Natural killer cell (primary cell): Measurements from ENCODE around the gene SLC26A1. TPM values are rescaled to one million over a fixed set of nuclear protein-coding genes. Genes with fewer than 3 reads are reported as not detected.
"Not testable (repeated sequence)": the region's sequence is repeated elsewhere in the genome, so short reads cannot be mapped to it uniquely, and the experiment has no call there.

ENCODE experiments used
- ATAC-seq, 3 donors: fragments of 150-1000 bp in 2 of 3; fragments of 200-7000 bp in 1 of 3; cut with Tn5 transposase; 1 replicate in 1 of 3; 2 replicates in 2 of 3; pipeline ENCODE4 v1.10.0; 2021; ENCODE audit warnings: mild to moderate bottlenecking in 2 of 3, moderate library complexity in 2 of 3
- DNase-seq, 2 donors: peaks; one replicate each; pipeline versions ENCODE4 v3.0.0 to v3.0.0-alpha.2; 2013 to 2021; ENCODE audit warnings: mixed read lengths in 1 of 2
- H3K27ac ChIP-seq: one replicate; pipeline ENCODE4 v1.5.1; 2013; ENCODE audit warnings: mild to moderate bottlenecking, low read length
- H3K27me3 ChIP-seq: one replicate; pipeline ENCODE4 v1.6.1; 2013; ENCODE audit warnings: low read length; ENCODE audit not compliant: control insufficient read depth, insufficient read depth
- H3K36me3 ChIP-seq: one replicate; pipeline ENCODE4 v1.6.1; 2013; ENCODE audit warnings: low read length; ENCODE audit not compliant: control insufficient read depth, insufficient read depth
- H3K4me1 ChIP-seq: one replicate; pipeline ENCODE4 v1.6.1; 2013; ENCODE audit warnings: low read length; ENCODE audit not compliant: control insufficient read depth, insufficient read depth
- H3K4me3 ChIP-seq: one replicate; pipeline ENCODE4 v1.5.1; 2013; ENCODE audit warnings: low read length
- H3K9me3 ChIP-seq: one replicate; pipeline ENCODE4 v1.6.1; 2013; ENCODE audit warnings: low read length; ENCODE audit not compliant: control insufficient read depth, insufficient read depth
- H3K27ac Mint-ChIP-seq, 2 donors: one replicate each; pipeline ENCODE4 v1.8.0; 2022; ENCODE audit warnings: mild to moderate bottlenecking in 2 of 2, mixed read lengths in 2 of 2, moderate library complexity in 1 of 2
- H3K27me3 Mint-ChIP-seq, 2 donors: one replicate each; pipeline ENCODE4 v1.8.0; 2022; ENCODE audit warnings: low read depth in 2 of 2, mixed read lengths in 2 of 2
- H3K36me3 Mint-ChIP-seq: one replicate; pipeline ENCODE4 v1.8.0; 2022; ENCODE audit warnings: mixed read lengths
- H3K4me1 Mint-ChIP-seq, 2 donors: one replicate each; pipeline ENCODE4 v1.8.0; 2022; ENCODE audit warnings: mixed read lengths in 2 of 2
- H3K4me3 Mint-ChIP-seq: one replicate; pipeline ENCODE4 v1.8.0; 2022; ENCODE audit warnings: mild to moderate bottlenecking, moderate library complexity, mixed read lengths
- H3K9me3 Mint-ChIP-seq, 2 donors: one replicate each; pipeline ENCODE4 v1.8.0; 2022; ENCODE audit warnings: mixed read lengths in 2 of 2
- CTCF ChIP-seq: fragments of 200-600 bp; IDR thresholded peaks from one replicate; pipeline ENCODE4 v1.8.0; 2022; ENCODE audit warnings: antibody characterized with exemption
- WGBS: methylation state at CpG from one replicate; pipeline ENCODE4 v1.1.7; 2013; ENCODE audit warnings: missing lambda C conversion rate; ENCODE audit not compliant: insufficient coverage; 5-methylcytosine and 5-hydroxymethylcytosine counted together
- intact Hi-C: fragments of 100-400 bp; cut with micrococcal nuclease; formaldehyde crosslinking; loops from one replicate; pipeline ENCODE4 v1.14.2; 2022
- total RNA-seq, 4 donors: library from RNA; stranded (reverse); fragments of 120-200 nt in 1 of 4; gene quantifications; one replicate each; pipeline versions ENCODE4 v1.2.3 to v1.2.4, GENCODE V29; 2013 to 2022

The SLC26A1 gene
- total RNA-seq, 3 donors from 2014 or later (not counting 1 experiment from before 2014, with no cell fraction given): 0.19 to 0.80 (median 0.61) TPM

- Histone ChIP-seq H3K9me3 (no peaks in the 10 kb centered on the region), H3K27ac (no peak overlapping the region), H3K4me1 (peaks cover 31% of the 10 kb centered on the region), H3K36me3 (no peaks in the 10 kb centered on the region), H3K4me3 (no peak overlapping the region), H3K27me3 (no peaks in the 10 kb centered on the region)
- Mint-ChIP-seq H3K27ac (no peak overlapping the region), H3K4me3 (no peak overlapping the region), H3K27me3 (no peaks in the 10 kb centered on the region), H3K36me3 (no peaks in the 10 kb centered on the region), H3K4me1 (peaks cover 23 to 25% of the 10 kb centered on the region in 2 donors), H3K9me3 (no peaks in the 10 kb centered on the region)
- intact Hi-C loops: no loop called here
- no peak for TF ChIP-seq CTCF
- 94% methylated on average over 17 of the region's 17 CpGs for WGBS
- ATAC-seq: no peak
- DNase-seq: no peak
Measured at GRCh38 chr4:982291-982690, 10.9 kb downstream of the SLC26A1 start.

- no peak for TF ChIP-seq CTCF
- H3K27ac ChIP-seq: no peak overlapping the region
- Mint-ChIP-seq H3K9me3 (no peaks in the 10 kb centered on the region), H3K27ac (no peak overlapping the region), H3K4me3 (no peak overlapping the region), H3K4me1 (peaks cover 7 to 12% of the 10 kb centered on the region in 2 donors), H3K36me3 (no peaks in the 10 kb centered on the region), H3K27me3 (no peaks in the 10 kb centered on the region)
- peaks cover 11% of the 10 kb centered on the region for H3K4me1 ChIP-seq
- no peaks in the 10 kb centered on the region for H3K27me3 ChIP-seq
- peak in 1 of 3 donors; percentile 51 for ATAC-seq
- DNase-seq: no peak
- H3K4me3 ChIP-seq: no peak overlapping the region
- H3K36me3 ChIP-seq: no peaks in the 10 kb centered on the region
- no peaks in the 10 kb centered on the region for H3K9me3 ChIP-seq
- intact Hi-C loops: no loop called here
- 71% methylated on average over 20 of the region's 20 CpGs for WGBS
Measured at GRCh38 chr4:978957-979701, 14.1 kb downstream of the SLC26A1 start.

GRCh38 chr4:976016-976415 lies 17.2 kb downstream of the SLC26A1 start:
- H3K4me3 Mint-ChIP-seq, H3K9me3 Mint-ChIP-seq, H3K4me3 ChIP-seq, intact Hi-C loops, H3K27ac Mint-ChIP-seq, H3K27me3 ChIP-seq, H3K27me3 Mint-ChIP-seq, ATAC-seq, H3K36me3 ChIP-seq, H3K36me3 Mint-ChIP-seq, H3K27ac ChIP-seq, DNase-seq, H3K9me3 ChIP-seq: not testable (repeated sequence)
- peaks cover 31% of the 10 kb centered on the region for H3K4me1 ChIP-seq
- WGBS: 96% methylated on average over 14 of the region's 25 CpGs
- peaks cover 6 to 10% of the 10 kb centered on the region in 2 donors for H3K4me1 Mint-ChIP-seq

GRCh38 chr4:974668-975067 lies 18.5 kb downstream of the SLC26A1 start:
- no peaks in the 10 kb centered on the region for H3K9me3 Mint-ChIP-seq

More at GRCh38 chr4:974668-975067, 18.5 kb downstream of the SLC26A1 start:
- no peak overlapping the region for H3K27ac Mint-ChIP-seq
- no peak for DNase-seq
- Histone ChIP-seq H3K36me3 (no peaks in the 10 kb centered on the region), H3K27me3 (no peaks in the 10 kb centered on the region), H3K4me1 (peaks cover 42% of the 10 kb centered on the region), H3K4me3 (no peak overlapping the region), H3K27ac (no peak overlapping the region), H3K9me3 (no peaks in the 10 kb centered on the region)
- ATAC-seq: no peak
- WGBS: 94% methylated on average over 9 of the region's 9 CpGs
- H3K27me3 Mint-ChIP-seq: no peaks in the 10 kb centered on the region
- intact Hi-C loops: loop anchor here (5.0 kb wide), 1 partner anchor 38 kb away; the partner anchor contains the start of gene FGFRL1
- H3K4me3 Mint-ChIP-seq: no peak overlapping the region
- no peaks in the 10 kb centered on the region for H3K36me3 Mint-ChIP-seq
- TF ChIP-seq CTCF: no peak
- peaks cover 19 to 20% of the 10 kb centered on the region in 2 donors for H3K4me1 Mint-ChIP-seq
